HG03025 (cell line): ENCODE measurements around the gene C13orf46.
"Not testable (repeated sequence)": the region's sequence is repeated elsewhere in the genome, so short reads cannot be mapped to it uniquely, and the experiment has no call there.

Experiments used
- ATAC-seq: cut with Tn5 transposase; IDR thresholded peaks from one replicate; pipeline ENCODE4 v1.9.1; 2021; ENCODE audit warnings: mild to moderate bottlenecking, moderate library complexity; ENCODE audit not compliant: unreplicated experiment, low FRiP score

The C13orf46 gene

GRCh38 chr13:113973218-113974164 lies at the start of gene C13orf46:
Gene C13orf46, minus strand, starts transcription at chr13:113974076. Its CDS starts 79 bp downstream, at chr13:113973997.
- ATAC-seq, result no peak

- no peak for ATAC-seq
Measured at GRCh38 chr13:114022876-114023275, 49.0 kb upstream of the C13orf46 start.

- ATAC-seq, result no peak
Measured at GRCh38 chr13:114022309-114022669, 48.4 kb upstream of the C13orf46 start.

- no peak for ATAC-seq
Measured at GRCh38 chr13:114021464-114022308, 47.8 kb upstream of the C13orf46 start.

- no peak for ATAC-seq
Measured at GRCh38 chr13:114020750-114021463, 47.0 kb upstream of the C13orf46 start.

- ATAC-seq, result not testable (repeated sequence)
Measured at GRCh38 chr13:114020134-114020533, 46.3 kb upstream of the C13orf46 start.

- no peak for ATAC-seq
Measured at GRCh38 chr13:114019367-114019766, 45.5 kb upstream of the C13orf46 start.

- no peak for ATAC-seq
Measured at GRCh38 chr13:114018461-114019055, 44.7 kb upstream of the C13orf46 start.

GRCh38 chr13:114017966-114018365 lies 44.1 kb upstream of the C13orf46 start:
- ATAC-seq, result no peak

- ATAC-seq, result no peak
Measured at GRCh38 chr13:114017028-114017630, 43.3 kb upstream of the C13orf46 start.

- ATAC-seq, result no peak
Measured at GRCh38 chr13:114016321-114017027, 42.6 kb upstream of the C13orf46 start.

- ATAC-seq, result no peak
Measured at GRCh38 chr13:114015969-114016295, 42.1 kb upstream of the C13orf46 start.

GRCh38 chr13:114015111-114015968 lies 41.5 kb upstream of the C13orf46 start:
- ATAC-seq, result no peak

- no peak for ATAC-seq
Measured at GRCh38 chr13:114013952-114014629, 40.2 kb upstream of the C13orf46 start.

- no peak for ATAC-seq
Measured at GRCh38 chr13:114013336-114013735, 39.5 kb upstream of the C13orf46 start.

GRCh38 chr13:114012921-114013320 lies 39.0 kb upstream of the C13orf46 start:
- ATAC-seq, result no peak

GRCh38 chr13:114012141-114012540 lies 38.3 kb upstream of the C13orf46 start:
- ATAC-seq, result no peak

GRCh38 chr13:114011226-114011625 lies 37.4 kb upstream of the C13orf46 start:
- ATAC-seq, result no peak
